IPS-20b (cell line): ENCODE data around the gene FAM110A.
"Not testable (repeated sequence)": the region's sequence is repeated elsewhere in the genome, so short reads cannot be mapped to it uniquely, and the experiment has no call there.

Experiments
- H3K27ac ChIP-seq: one replicate; pipeline ENCODE4 v1.5.1; 2013; ENCODE audit warnings: low read length
- H3K27me3 ChIP-seq: 2 replicates; pipeline ENCODE4 v1.6.1; 2013; ENCODE audit warnings: mild to moderate bottlenecking, low read length, inconsistent platforms; ENCODE audit not compliant: insufficient read depth
- H3K36me3 ChIP-seq: 2 replicates; pipeline ENCODE4 v1.6.1; 2013; ENCODE audit warnings: low read depth, mild to moderate bottlenecking, inconsistent platforms, low read length, moderate library complexity; ENCODE audit not compliant: insufficient read depth
- H3K4me1 ChIP-seq: 2 replicates; pipeline ENCODE4 v1.6.1; 2013; ENCODE audit warnings: mild to moderate bottlenecking, control low read depth, inconsistent platforms, low read length, moderate library complexity; ENCODE audit not compliant: insufficient read depth
- H3K4me3 ChIP-seq: 2 replicates; pipeline ENCODE4 v1.5.1; 2013; ENCODE audit warnings: mild to moderate bottlenecking, low read length, inconsistent platforms
- H3K9ac ChIP-seq: 2 replicates; pipeline ENCODE4 v1.6.1; 2013; ENCODE audit warnings: low read depth, mild to moderate bottlenecking, inconsistent platforms, low read length, moderate library complexity
- H3K9me3 ChIP-seq: 2 replicates; pipeline ENCODE4 v1.6.1; 2013; ENCODE audit warnings: mild to moderate bottlenecking, low read depth, low read length, inconsistent platforms; ENCODE audit not compliant: insufficient read depth

Gene FAM110A

GRCh38 chr20:825710-826421 lies 7.6 kb upstream of the FAM110A start:
- no peak overlapping the region for H3K9ac ChIP-seq
- H3K4me1 ChIP-seq, result no peaks in the 10 kb centered on the region
- H3K9me3 ChIP-seq, result no peaks in the 10 kb centered on the region
- no peaks in the 10 kb centered on the region for H3K27me3 ChIP-seq
- H3K36me3 ChIP-seq, result no peaks in the 10 kb centered on the region
- no peak overlapping the region for H3K27ac ChIP-seq
- no peak overlapping the region for H3K4me3 ChIP-seq

- Histone ChIP-seq H3K4me3 (no peak overlapping the region), H3K4me1 (no peaks in the 10 kb centered on the region), H3K9me3 (no peaks in the 10 kb centered on the region)
These were observed 6.7 kb upstream of the FAM110A start for GRCh38 chr20:826695-827323.

GRCh38 chr20:827981-828380 lies 5.5 kb upstream of the FAM110A start:
- H3K27ac ChIP-seq, H3K9me3 ChIP-seq, H3K4me3 ChIP-seq, H3K36me3 ChIP-seq, H3K4me1 ChIP-seq, H3K27me3 ChIP-seq, H3K9ac ChIP-seq: not testable (repeated sequence)

More at GRCh38 chr20:826695-827323, 6.7 kb upstream of the FAM110A start:
- no peaks in the 10 kb centered on the region for H3K27me3 ChIP-seq
- no peak overlapping the region for H3K9ac ChIP-seq
- no peak overlapping the region for H3K27ac ChIP-seq
- no peaks in the 10 kb centered on the region for H3K36me3 ChIP-seq

GRCh38 chr20:828987-829386 lies 4.5 kb upstream of the FAM110A start:
- H3K9me3 ChIP-seq, result no peaks in the 10 kb centered on the region
- H3K36me3 ChIP-seq, result no peaks in the 10 kb centered on the region
- 0 out of 2 replicates have a peak, but pooled peaks cover 3% of the 10 kb centered on the region for H3K4me1 ChIP-seq
- no peak overlapping the region for H3K27ac ChIP-seq
- H3K4me3 ChIP-seq, result no peak overlapping the region
- H3K27me3 ChIP-seq, result peaks cover 2% of the 10 kb centered on the region; the same call in 1 of the 2 replicates
- H3K9ac ChIP-seq, result no peak overlapping the region

- H3K36me3 ChIP-seq, result no peaks in the 10 kb centered on the region
- H3K27ac ChIP-seq, result no peak overlapping the region
- H3K4me1 ChIP-seq, result 0 out of 2 replicates have a peak, but pooled peaks cover 3% of the 10 kb centered on the region
- H3K9ac ChIP-seq, result no peak overlapping the region
- no peaks in the 10 kb centered on the region for H3K9me3 ChIP-seq
- no peak overlapping the region for H3K4me3 ChIP-seq
- H3K27me3 ChIP-seq, result peaks cover 8% of the 10 kb centered on the region
These were observed 4.0 kb upstream of the FAM110A start for GRCh38 chr20:829551-829950.

GRCh38 chr20:830011-830521 lies 3.4 kb upstream of the FAM110A start:
- Histone ChIP-seq H3K4me3 (no peak overlapping the region), H3K4me1 (0 out of 2 replicates have a peak, but pooled peaks cover 3% of the 10 kb centered on the region), H3K9ac (no peak overlapping the region), H3K9me3 (no peaks in the 10 kb centered on the region), H3K27me3 (peaks cover 12% of the 10 kb centered on the region), H3K27ac (no peak overlapping the region), H3K36me3 (no peaks in the 10 kb centered on the region)

- no peak overlapping the region for H3K9ac ChIP-seq
- H3K36me3 ChIP-seq, result no peaks in the 10 kb centered on the region
These were observed 2.3 kb upstream of the FAM110A start for GRCh38 chr20:831251-831650.

GRCh38 chr20:831956-832355 lies 1.6 kb upstream of the FAM110A start:
- H3K36me3 ChIP-seq, result no peaks in the 10 kb centered on the region
- H3K27ac ChIP-seq, result no peak overlapping the region
- H3K4me1 ChIP-seq, result 0 out of 2 replicates have a peak, but pooled peaks cover 3% of the 10 kb centered on the region
- no peaks in the 10 kb centered on the region for H3K9me3 ChIP-seq
- H3K9ac ChIP-seq, result no peak overlapping the region
- no peak overlapping the region for H3K4me3 ChIP-seq
- H3K27me3 ChIP-seq, result peaks cover 16% of the 10 kb centered on the region

More at GRCh38 chr20:831251-831650, 2.3 kb upstream of the FAM110A start:
- H3K4me1 ChIP-seq, result 0 out of 2 replicates have a peak, but pooled peaks cover 3% of the 10 kb centered on the region
- no peak overlapping the region for H3K27ac ChIP-seq
- peaks cover 16% of the 10 kb centered on the region for H3K27me3 ChIP-seq
- H3K9me3 ChIP-seq, result no peaks in the 10 kb centered on the region
- no peak overlapping the region for H3K4me3 ChIP-seq

- Histone ChIP-seq H3K36me3 (no peaks in the 10 kb centered on the region), H3K4me1 (0 out of 2 replicates have a peak, but pooled peaks cover 3% of the 10 kb centered on the region), H3K9ac (no peak overlapping the region; the same call in 1 of the 2 replicates), H3K4me3 (peak overlapping the region; percentile 50), H3K27ac (no peak overlapping the region), H3K27me3 (peaks cover 16% of the 10 kb centered on the region), H3K9me3 (no peaks in the 10 kb centered on the region)
These were observed 430 bp upstream of the FAM110A start for GRCh38 chr20:833121-833449.

- Histone ChIP-seq H3K36me3 (no peaks in the 10 kb centered on the region), H3K4me1 (0 out of 2 replicates have a peak, but pooled peaks cover 3% of the 10 kb centered on the region), H3K9ac (peak overlapping the region; percentile 49; the same call in 1 of the 2 replicates), H3K9me3 (no peaks in the 10 kb centered on the region), H3K27me3 (peaks cover 16% of the 10 kb centered on the region), H3K4me3 (peak overlapping the region; percentile 67), H3K27ac (no peak overlapping the region)
These were observed 734 bp downstream of the FAM110A start for GRCh38 chr20:834151-834746.

GRCh38 chr20:835608-836045 lies 2.1 kb downstream of the FAM110A start:
- Histone ChIP-seq H3K27ac (no peak overlapping the region), H3K4me1 (0 out of 2 replicates have a peak, but pooled peaks cover 3% of the 10 kb centered on the region), H3K36me3 (no peaks in the 10 kb centered on the region), H3K9ac (no peak overlapping the region), H3K4me3 (no peak overlapping the region), H3K27me3 (peaks cover 29% of the 10 kb centered on the region), H3K9me3 (no peaks in the 10 kb centered on the region)
